GM18508 (cell line): Measurements from ENCODE around the gene ISCA2.
A peak's percentile ranks its signal among the peaks of the same experiment; 100 is the strongest.
"Not testable (repeated sequence)": the region's sequence is repeated elsewhere in the genome, so short reads cannot be mapped to it uniquely, and the experiment has no call there.

Experiments
- ATAC-seq: cut with Tn5 transposase; IDR thresholded peaks from one replicate; pipeline ENCODE4 v1.9.1; 2021; ENCODE audit warnings: moderate number of reproducible peaks; ENCODE audit not compliant: insufficient read depth, unreplicated experiment

Gene ISCA2

GRCh38 chr14:74493343-74494261 is at the start of gene ISCA2:
ISCA2 (plus strand) TSS chr14:74493765; CDS start chr14:74493775, 10 bp downstream.
- ATAC-seq = peak; percentile 74

- no peak for ATAC-seq
Measured at GRCh38 chr14:74444866-74445265, 48.7 kb upstream of the ISCA2 start.

GRCh38 chr14:74454397-74454796 is 39.2 kb upstream of the ISCA2 start:
- not testable (repeated sequence) for ATAC-seq

GRCh38 chr14:74456684-74457564 is 36.6 kb upstream of the ISCA2 start:
- ATAC-seq = no peak

- ATAC-seq = no peak
Measured at GRCh38 chr14:74457565-74457895, 36.0 kb upstream of the ISCA2 start.

GRCh38 chr14:74459289-74459946 is 34.1 kb upstream of the ISCA2 start:
- ATAC-seq = peak; percentile 55

- ATAC-seq = no peak
Measured at GRCh38 chr14:74459976-74460375, 33.6 kb upstream of the ISCA2 start.

- ATAC-seq = no peak
Measured at GRCh38 chr14:74462993-74463392, 30.6 kb upstream of the ISCA2 start.

GRCh38 chr14:74463697-74464096 is 29.9 kb upstream of the ISCA2 start:
- no peak for ATAC-seq

GRCh38 chr14:74464785-74465184 is 28.8 kb upstream of the ISCA2 start:
- no peak for ATAC-seq

- ATAC-seq = no peak
Measured at GRCh38 chr14:74465335-74465734, 28.2 kb upstream of the ISCA2 start.

GRCh38 chr14:74468513-74468912 is 25.1 kb upstream of the ISCA2 start:
- ATAC-seq = no peak

GRCh38 chr14:74469548-74470518 is 23.7 kb upstream of the ISCA2 start:
- ATAC-seq = no peak

- no peak for ATAC-seq
Measured at GRCh38 chr14:74472601-74473000, 21.0 kb upstream of the ISCA2 start.

- ATAC-seq = no peak
Measured at GRCh38 chr14:74474376-74474775, 19.2 kb upstream of the ISCA2 start.

- no peak for ATAC-seq
Measured at GRCh38 chr14:74475678-74476077, 17.9 kb upstream of the ISCA2 start.

GRCh38 chr14:74476107-74476506 is 17.5 kb upstream of the ISCA2 start:
- no peak for ATAC-seq

GRCh38 chr14:74476607-74477006 is 17.0 kb upstream of the ISCA2 start:
- ATAC-seq = no peak

GRCh38 chr14:74478996-74479635 is 14.4 kb upstream of the ISCA2 start:
- no peak for ATAC-seq
